COR-L47 (cell line): ENCODE data around the gene RBM17.
"Not testable (repeated sequence)": the region's sequence is repeated elsewhere in the genome, so short reads cannot be mapped to it uniquely, and the experiment has no call there.

Experiments
- DNase-seq: peaks from one replicate; lab custom pipeline; 2025; lab: John Stamatoyannopoulos, UW

RBM17 gene

DNA sequence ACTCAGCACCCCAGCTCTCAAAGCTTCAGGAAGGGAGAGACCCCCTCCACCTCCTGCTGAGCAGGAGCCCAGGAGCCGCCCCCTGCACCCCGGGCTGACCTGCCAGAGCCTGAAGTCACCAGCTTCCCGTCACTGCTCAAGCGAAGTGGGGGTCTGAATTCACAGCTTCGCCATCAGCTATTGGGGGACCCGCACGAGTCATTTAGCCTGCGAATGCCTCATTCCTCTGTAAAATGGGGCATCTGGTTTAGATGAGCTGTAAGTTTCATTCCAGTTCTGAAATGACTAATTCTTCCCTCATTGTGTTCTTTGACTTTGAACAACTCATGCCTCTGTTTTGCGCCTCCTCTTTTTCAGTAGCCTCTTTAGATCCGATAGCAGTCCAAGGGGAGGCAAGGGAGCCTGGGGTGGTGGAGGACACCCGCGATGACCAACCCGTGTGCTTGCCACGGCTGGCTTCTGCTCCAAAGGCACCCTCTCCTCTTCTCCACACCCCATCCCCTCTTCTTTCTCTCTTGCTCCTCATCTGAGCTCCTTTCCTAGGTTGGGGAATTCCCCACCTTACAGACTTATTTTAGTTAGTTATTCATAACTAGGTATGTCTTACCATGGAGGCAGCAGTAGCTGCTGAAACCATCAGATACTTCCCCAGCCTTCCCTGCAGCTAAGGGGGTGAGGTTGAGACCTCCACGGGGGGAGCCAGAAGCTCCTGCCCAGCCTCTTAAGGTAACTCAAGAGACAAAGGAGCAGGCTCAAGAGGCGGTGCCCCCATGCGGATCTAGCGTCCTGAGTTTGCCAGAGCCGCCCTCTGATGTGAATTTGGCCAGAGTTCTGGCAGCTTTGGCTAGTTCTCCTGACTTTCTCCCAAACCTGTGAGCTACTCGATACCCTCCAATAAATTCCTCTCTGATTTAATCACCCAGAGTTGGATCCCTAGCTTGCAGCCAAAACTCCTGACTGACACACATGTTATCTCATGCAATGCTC is 47.7 kb downstream of the RBM17 start:
- no peak for DNase-seq

DNA sequence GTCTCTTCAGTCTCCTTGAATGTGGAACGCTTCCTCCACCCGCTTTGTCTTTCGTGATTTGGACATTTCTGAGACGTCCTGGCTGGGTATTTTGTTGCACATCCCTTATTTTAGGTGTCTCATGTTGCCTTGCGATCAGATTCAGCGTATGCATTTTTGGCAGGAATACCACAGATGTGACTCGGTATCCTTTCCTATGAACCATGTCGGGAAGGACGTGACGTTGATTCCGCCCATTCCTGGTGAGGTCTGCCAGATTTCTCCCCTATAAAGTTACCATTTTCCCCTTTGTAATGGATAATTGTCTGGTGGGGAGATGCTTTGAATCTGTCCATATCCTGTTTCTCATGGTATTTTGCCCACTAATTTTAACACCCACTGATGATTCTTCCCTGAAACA is 49.6 kb downstream of the RBM17 start:
- no peak for DNase-seq

DNA sequence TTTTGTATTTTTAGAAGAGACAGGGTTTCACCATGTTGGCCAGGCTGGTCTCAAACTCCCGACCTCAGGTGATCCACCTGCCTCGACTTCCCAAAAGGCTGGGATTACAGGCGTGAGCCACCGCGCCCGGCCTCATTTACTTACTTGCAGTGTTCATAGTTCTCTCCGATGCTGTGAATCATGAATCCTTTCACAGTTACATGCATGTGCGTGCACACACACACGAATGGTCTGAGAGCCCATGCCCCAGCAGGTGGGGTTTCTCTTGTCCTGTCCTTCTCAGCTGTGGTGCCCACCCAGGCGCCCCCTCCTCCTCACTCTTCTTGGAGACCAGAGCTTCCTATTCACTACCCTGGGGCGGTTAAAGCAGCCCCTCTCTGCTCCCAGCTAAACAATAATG is 50.6 kb downstream of the RBM17 start:
- DNase-seq, result no peak

DNA sequence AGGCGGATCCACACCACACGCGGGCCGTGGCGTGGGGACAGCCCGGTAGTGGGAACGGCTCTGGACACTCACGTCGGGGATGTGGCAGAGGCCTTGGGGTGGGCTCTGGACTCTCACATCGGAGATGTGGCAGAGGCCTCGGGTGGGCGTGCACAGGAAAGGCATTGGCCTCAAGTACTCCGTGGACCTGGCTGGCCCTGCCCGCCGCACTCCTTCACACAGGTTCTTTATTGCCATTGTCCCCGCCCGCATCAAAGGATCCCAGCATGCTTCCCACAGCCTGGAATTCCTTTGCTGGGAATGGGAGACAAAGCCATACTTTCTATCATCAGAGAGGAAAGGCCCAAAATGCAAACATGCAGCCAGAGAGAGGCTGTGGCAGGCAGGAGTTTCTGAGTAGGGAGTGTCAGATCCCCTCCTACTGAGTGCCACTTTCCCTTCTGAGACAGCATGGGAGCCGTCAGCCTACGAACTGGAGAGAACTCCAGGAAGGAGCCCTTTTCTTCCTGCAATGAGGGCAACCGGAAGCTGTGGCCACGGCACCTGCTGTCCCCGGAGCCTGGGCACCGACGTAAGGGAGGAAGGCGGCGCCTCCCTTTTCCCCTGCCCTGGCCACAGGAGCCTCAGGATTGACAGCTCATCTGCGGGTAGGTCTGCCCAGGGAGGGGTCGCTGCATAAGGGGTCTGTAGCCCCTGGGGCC is 51.5 kb downstream of the RBM17 start:
- no peak for DNase-seq

DNA sequence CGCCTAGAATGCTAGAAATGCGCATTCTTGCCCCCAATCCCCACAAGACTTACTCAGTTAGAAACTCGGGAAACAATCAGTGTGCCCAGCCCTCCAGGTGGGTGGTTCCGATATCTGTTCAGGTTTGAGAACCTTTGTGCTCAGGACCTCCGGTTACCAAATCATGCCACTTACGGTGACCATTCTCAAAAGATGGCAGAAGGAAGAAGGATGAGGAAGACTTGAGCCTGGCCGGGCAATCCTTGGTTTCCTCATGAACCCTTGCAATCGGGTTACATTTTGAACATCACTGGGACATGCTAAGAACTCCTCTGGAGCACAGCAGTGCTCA is 52.1 kb downstream of the RBM17 start:
- no peak for DNase-seq

DNA sequence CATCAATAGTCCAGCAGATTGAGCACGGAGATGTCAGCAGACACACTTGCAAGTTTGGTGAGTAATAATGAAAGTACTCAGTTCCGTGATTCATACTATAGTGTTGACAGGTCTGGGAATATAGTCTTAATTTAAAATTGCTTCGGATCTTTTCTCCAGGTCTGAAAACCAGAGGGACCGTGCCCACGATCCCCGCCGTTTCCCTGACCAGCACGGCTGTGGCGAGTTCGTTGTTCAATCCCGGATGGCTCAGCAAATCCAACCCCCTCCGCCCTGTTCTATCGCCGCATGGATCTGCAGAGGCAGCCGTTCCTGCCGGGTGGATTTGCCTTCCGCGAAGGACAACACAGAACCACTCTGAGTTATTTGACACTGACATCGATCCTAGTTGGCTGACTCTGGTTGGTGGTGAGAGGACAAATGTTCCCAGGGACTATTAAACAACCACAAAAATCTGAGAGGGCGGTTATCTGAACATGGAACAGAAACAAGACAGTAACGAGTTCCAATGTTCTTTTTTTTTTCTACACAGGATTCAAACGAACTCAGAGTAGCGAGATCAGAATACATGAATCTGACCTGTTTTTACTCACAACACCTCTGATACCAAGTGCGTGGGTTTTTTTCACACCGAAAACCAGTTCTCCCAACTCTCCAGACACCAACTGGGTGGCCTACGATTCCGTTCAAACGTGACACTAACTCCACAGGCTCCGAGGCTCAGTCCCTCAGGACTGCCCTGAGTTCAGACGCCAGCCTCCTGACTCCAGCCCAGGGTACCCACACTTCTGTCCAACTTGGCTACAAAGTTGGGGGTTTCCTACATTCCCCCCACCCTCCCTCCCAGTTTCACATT is 52.7 kb downstream of the RBM17 start:
- DNase-seq, result no peak

DNA sequence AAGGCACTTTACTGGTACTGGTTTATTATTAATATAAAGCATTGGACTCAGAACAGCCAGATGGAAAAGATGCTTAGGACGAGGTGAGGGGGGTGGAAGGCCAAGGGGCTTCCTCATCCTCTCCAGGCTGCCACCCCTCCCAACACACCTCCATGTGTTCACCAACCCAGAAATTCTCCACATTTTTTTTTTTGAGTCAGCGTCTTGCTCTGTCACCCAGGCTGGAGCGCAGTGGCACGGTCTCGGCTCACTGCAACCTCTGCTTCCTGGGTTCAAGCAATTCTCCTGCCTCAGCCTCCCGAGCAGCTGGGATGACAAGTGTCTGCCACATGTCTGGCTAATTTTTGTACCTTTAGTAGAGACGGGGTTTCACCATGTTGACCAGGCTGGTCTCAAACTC is 53.4 kb downstream of the RBM17 start:
- not testable (repeated sequence) for DNase-seq

DNA sequence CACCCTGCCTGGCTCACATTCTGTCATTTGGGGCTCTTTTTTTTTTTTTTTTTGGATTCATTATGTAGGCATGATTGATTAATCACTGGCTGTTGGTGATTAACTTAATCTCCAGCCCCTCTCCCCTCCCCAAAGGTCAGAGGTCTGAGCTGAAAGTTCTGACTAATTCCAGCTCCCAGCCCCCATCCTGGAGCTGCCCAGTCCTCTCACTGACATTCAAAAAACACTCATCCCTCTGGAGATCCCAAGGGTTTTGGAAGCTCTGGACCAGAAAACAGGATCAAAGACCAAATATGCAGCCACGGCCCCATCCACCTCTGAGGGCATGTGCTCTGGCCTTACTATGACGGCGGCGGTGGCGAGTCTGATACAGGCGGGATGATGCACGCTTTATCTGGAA is 53.8 kb downstream of the RBM17 start:
- DNase-seq, result no peak

DNA sequence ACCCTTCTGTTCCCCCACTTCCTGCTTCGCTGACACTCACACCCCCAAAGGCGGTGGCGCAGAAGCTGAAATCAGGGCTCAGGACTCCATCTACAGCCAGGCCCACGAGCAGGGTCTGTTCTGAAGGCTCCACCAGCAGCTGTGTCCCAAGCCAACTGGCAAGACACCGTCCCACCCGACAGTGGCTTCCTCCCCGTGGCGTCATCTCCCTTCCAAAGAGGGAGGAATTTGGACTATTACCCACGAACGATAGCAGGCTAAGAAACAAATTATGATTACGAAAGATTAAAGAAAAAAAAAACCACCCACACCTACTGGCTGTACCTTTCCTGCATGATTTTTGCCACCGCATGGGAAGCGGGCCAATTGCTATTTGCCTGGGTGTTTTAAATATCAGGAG is 54.3 kb downstream of the RBM17 start:
- DNase-seq, result no peak

DNA sequence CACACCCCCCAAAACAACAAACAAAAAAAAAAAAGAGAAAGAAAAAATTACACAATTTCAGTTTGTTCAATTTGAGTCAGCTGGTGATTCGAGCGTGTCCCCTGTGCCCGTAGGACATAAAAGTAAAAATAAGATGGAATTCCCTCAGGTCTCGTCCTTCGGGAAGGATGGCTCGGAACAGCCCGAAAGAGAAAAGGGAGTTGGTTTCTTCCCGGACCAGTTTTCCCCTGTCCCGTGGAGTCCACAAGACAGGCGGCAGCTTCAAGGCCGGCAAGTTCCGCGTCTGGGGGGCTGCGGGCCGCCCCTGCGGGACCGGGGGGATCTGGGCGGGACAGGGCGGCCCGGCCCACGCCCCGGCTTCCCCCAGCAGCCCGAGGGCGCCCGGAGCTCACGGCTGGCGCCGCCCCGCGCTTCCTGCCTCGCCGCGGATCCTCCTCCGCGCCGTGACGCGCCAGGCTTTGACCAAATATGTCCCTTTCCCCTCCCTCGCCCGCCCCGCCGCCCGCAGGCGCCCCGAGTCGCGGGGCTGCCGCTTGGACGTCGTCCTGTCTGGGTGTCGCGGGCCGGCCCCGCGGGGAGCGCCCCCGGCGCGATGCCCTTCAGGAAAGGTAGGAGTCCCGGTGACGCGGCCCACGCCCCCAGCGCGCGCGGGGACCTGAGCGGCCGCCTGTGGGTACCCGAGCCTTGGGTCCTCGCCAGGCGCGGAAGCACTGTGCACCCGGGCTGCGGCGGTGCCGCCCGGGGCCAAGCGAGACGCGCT is 55.8 kb downstream of the RBM17 start:
- peak; percentile 6 for DNase-seq

DNA sequence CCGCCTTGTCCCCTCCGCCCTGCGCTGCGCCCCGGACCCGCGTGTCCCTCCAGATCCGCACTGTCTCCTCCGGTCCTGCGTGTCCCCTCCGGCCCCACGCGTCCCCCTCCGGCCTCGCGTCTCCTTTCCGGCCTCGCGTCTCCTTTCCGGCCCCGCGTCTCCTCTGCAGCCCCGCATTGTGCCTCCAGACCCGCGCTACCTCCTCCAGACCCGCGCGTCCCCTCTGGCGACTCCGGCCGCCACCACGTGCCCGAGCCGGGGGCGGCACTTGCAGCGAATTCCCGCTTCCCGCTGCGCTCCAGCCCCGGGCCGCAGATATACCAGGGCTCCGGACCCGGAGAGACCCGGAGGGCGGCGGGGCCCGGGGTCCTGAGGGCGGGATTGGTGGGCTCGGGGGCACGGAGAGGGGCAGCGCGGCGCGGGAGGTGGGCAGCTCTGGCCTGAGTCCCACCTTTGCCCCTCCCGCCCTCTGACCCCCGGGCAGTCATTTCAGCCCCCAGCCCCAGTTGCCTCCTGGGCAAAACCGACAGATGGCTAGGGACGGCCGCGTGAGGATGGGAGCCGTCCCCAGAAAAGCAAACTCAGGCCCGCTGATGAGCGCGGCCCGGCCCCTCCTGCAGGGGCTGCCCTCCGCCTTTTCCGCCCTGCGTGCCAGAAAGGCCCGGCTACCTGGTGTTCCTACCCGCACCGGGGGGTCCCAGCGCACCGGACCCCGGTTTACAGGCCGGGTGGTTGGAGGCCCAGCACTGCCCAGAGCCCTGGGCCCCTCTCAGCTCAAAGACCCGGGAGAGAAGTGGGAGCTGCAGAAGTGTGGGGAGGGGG is 56.5 kb downstream of the RBM17 start:
- DNase-seq, result no peak

DNA sequence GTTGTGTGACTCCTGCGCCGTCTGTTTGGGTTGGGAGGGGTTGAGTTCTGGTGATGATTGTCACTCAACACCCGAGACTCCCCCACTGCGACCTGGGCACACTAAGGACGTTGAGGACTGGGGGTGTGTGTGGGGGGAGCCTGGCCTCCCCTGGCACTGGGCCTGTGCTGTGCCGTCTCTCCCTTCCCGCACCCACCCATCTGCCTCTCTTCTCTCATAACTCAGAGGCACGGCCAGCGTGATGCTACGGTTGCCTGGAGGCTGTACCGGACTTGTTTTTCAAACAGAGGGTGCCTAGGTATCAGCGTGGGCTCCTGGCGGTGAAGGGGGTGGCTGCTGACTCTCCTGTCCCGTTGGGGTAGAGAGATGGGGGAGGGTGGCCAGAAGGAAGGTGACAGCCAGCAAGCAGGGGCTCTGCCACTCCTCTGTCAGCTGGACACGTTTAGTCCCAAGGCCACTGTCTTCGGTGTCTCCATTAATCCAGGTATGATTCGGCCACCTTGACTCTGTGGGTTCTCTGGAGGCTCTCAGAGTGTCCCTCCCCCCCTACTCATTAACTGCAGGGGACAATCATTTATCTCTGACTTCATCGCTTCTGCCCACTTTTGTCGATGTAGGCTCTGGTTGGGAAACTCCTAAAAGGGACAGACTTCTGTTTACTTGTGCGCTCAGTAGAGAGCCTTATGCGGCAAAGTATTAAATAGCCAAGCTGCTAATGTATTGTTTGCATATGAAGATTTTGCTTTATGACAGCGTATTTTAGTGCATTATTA is 57.4 kb downstream of the RBM17 start:
- DNase-seq, result no peak

DNA sequence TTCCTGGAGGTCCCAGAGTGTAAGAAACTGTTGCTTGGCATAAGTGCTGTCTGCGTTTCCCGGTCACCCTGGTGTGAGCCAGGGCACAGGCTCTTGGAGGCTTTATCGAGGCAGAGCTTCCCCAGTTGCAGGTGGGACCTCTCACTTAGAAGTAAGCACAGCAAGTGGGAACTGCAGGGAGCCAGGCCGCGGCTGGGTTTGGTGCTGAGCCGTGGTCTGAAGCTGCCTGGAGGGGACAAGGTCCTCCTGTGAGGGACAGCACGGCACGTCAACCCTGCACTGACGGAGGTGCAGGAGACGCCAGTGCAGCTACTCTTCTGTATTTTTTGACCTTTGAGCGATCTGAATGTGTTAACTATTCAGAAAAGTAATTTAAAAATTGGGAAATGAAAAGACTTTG is 58.1 kb downstream of the RBM17 start:
- no peak for DNase-seq

DNA sequence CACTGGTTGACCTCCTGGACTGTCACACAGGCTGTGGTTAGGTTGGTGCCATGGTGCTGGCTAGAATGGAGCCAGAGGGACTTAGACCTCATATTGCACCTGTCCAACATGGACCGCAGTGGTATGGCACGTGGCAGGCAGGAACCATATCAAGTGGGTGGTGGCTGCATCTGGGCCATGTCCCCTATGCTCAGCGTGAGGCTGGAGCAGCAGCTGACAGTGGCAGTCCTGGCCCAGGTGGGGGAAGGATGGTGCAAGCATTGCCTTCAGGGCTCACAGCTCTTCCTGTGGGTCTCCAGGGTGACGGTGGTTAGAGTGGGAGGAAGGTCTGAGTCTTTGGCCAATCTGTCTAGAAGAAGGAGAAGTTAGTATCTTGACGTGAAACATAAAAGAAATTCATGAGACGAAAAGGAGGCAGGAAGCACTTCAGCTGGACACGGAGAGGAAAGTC is 59.4 kb downstream of the RBM17 start:
- no peak for DNase-seq

DNA sequence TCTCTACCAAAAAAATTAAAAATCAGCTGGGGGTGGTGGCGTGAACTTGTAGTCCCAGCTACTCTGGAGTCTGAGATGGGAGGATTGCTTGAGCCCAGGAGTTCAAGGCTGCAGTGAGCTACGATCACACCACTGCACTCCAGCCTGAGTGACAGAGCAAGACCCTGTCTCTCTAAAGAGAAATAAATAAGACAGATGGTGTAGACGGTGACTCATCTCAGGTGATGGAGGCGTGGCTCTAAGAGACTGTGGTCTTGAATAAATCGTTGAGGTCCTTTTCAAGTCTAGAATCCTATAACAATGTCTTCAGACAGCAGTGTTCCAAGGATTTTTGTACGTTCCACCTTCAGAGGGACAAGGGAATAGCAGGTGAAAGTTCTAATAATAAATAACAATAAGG is 60.1 kb downstream of the RBM17 start:
- DNase-seq, result no peak

DNA sequence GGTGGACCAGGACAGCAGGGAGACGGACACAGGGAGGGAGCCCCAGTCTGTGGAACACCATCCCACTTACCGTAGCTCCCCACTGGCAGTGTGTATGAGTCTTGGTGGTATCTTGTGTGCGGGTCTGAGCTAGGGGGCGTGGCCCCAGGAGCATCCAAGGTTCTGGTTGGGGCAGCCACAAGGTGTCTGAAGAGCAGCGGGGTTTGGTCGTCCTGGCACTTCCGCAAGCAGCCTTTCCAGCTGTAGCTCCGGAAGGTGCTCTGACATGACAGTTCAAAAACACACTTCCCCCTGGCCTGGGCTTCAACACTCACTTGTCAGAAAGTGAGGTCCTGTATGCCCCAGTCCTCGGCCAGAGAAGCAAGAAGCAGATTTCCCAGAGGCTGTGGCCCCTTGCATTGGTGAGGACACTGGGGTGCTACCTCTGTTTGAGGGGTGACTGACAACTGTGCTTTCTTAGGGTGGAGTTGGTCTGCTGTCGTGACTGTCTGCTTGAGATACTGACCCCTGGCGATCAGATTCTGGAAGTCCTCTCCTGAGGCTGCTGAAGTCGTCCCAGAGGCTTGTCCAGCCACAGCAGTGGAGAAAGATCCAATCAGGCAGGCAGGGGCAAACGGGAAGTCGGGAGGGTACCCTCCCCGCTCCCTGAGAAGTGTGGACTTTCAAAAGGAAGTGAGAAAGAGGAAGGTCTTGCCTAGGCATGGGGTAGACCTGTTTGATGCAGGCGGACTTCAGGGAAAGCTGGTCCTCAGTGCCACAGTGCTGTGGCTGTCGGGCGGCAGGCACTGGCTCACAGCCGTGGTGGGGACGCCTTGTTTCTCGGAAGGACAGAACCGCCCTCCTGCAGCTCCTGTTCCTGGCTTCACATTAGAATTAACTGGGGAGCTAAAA is 62.5 kb downstream of the RBM17 start:
- DNase-seq, result no peak

DNA sequence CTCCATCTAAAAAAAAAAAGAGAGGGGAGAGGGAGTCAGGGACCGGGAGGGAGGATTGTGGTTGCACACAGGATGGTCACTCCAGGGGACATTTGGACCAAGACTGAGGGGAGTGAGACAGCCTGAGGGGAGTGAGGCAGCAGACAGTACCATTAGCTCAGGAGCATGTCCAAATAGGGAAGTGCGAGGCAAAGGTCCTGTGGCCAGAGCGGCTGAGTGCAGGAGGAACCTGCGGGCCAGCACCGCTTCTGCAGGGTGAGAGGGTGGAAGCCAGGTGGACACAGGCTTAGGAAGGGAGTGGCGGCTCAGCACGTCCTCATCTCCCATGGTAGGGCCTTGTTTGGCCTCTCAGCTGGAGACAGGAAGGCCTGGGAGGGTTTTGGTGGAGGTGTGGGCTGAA is 65.0 kb downstream of the RBM17 start:
- DNase-seq, result no peak

DNA sequence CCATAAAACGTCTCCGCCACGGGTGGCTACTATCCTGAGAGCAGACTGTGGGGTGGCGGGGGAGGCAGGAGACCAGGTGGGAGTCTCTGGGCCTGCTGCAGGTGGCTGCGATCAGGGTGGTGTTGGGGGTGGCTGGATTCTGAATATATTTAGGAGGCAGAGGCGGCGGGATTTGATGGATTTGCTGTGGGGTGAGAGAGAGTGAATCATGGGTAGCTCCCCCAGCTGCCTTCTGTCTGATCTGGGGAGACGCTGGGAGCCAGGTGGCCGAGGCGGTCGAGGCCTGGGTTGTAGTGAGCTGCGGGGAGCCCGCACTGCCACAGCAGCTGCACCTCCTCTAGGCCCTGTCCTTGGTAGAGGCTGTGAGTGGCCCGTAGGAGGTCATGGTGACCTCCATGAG is 65.7 kb downstream of the RBM17 start:
- DNase-seq, result no peak

DNA sequence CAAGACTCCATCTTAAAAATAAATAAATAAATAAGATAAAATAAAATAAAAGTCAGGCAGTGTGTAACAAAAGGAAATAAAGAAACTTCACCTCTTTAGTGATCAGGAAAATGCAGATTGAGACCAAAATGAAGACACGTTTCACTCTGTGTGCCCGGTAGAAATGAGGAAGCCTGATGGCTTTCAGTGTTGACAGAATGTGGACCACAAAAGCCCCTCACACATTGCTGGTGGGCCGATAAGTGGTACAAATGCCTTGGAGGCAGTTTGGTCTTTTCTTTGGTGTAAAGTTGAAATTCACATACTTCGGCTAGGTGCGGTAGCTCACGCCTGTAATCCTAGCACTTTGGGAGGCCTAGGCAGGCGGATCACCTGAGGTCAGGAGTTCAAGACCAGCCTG is 69.4 kb downstream of the RBM17 start:
- no peak for DNase-seq
